HG03103 (cell line): Measurements from ENCODE around the gene CYP20A1.
"Not testable (repeated sequence)": the region's sequence is repeated elsewhere in the genome, so short reads cannot be mapped to it uniquely, and the experiment has no call there.

Experiments used
- ATAC-seq: cut with Tn5 transposase; IDR thresholded peaks from one replicate; pipeline ENCODE4 v1.9.1; 2021; ENCODE audit warnings: low read depth; ENCODE audit not compliant: unreplicated experiment

The CYP20A1 gene

GRCh38 chr2:203280428-203281064 is 41.7 kb downstream of the CYP20A1 start:
- ATAC-seq: no peak

- ATAC-seq: no peak
These were observed 43.3 kb downstream of the CYP20A1 start for GRCh38 chr2:203282101-203282500.

GRCh38 chr2:203286532-203286931 is 47.7 kb downstream of the CYP20A1 start:
- no peak for ATAC-seq

- ATAC-seq: no peak
These were observed 62.8 kb downstream of the CYP20A1 start for GRCh38 chr2:203301667-203302066.

GRCh38 chr2:203302586-203302985 is 63.8 kb downstream of the CYP20A1 start:
- not testable (repeated sequence) for ATAC-seq

- ATAC-seq: no peak
These were observed 72.0 kb downstream of the CYP20A1 start for GRCh38 chr2:203310688-203311436.

GRCh38 chr2:203326356-203326755 is 87.5 kb downstream of the CYP20A1 start:
- no peak for ATAC-seq

GRCh38 chr2:203327582-203327900 is 88.7 kb downstream of the CYP20A1 start:
- no peak for ATAC-seq

GRCh38 chr2:203327901-203328759 is 89.3 kb downstream of the CYP20A1 start, which contains the start of gene ABI2:
Gene ABI2, plus strand, starts transcription at chr2:203328394. Its CDS starts 121 bp downstream, at chr2:203328515.
- peak; percentile 43 for ATAC-seq

- ATAC-seq: peak; percentile 47
These were observed 90.1 kb downstream of the CYP20A1 start for GRCh38 chr2:203328760-203329540.

- ATAC-seq: no peak
These were observed 91.6 kb downstream of the CYP20A1 start for GRCh38 chr2:203330434-203330833.

GRCh38 chr2:203338322-203338721 is 99.5 kb downstream of the CYP20A1 start:
- no peak for ATAC-seq

- ATAC-seq: no peak
These were observed 102.1 kb downstream of the CYP20A1 start for GRCh38 chr2:203340791-203341487.

GRCh38 chr2:203341741-203342310 is 103.0 kb downstream of the CYP20A1 start:
- no peak for ATAC-seq

- ATAC-seq: not testable (repeated sequence)
These were observed 103.6 kb downstream of the CYP20A1 start for GRCh38 chr2:203342374-203342773.

GRCh38 chr2:203344667-203345066 is 105.8 kb downstream of the CYP20A1 start:
- ATAC-seq: no peak

GRCh38 chr2:203346612-203347011 is 107.8 kb downstream of the CYP20A1 start:
- ATAC-seq: no peak

GRCh38 chr2:203347375-203347774 is 108.6 kb downstream of the CYP20A1 start:
- no peak for ATAC-seq

- no peak for ATAC-seq
These were observed 113.9 kb downstream of the CYP20A1 start for GRCh38 chr2:203352604-203353255.
